ENCODE results near the gene DOCK2. TPM values are rescaled to one million over a fixed set of nuclear protein-coding genes. Genes with fewer than 3 reads are reported as not detected.

The DOCK2 gene
- total and polyA plus RNA-seq, 4 donors = 5.0 to 30.4 (median 7.4) TPM

DNA sequence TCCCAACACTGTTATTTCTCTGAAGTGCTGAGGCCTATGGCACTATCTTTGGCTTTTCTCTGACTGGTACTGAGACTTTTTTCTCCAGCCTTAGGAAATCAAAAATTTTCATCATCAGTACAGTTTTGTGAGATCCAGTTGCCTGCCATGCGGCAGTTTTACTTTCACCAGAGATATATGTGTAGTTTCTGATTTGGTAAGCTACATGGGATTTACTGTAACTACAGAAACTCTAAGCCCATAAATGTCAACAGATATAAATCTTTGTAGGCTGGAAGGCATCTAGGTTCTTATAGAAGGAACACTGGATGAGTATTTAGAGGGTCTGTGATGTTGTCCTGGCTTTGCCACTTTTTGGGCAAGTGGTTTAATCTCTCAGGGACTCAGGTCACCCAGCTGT lies 69.0 kb downstream of the DOCK2 start:
- Histone ChIP-seq H3K9me3 (ENCODE audit: control insufficient read depth, insufficient read depth, low read length) (no peaks in the 10 kb centered on the region), H3K4me3 (ENCODE audit: low read depth, low read length) (no peak overlapping the region), H3K4me1 (ENCODE audit: control insufficient read depth, insufficient read depth, low read length) (peaks cover 4% of the 10 kb centered on the region), H3K27me3 (ENCODE audit: control insufficient read depth, insufficient read depth, low read length) (no peaks in the 10 kb centered on the region), H3K36me3 (ENCODE audit: control insufficient read depth, insufficient read depth, low read length) (no peaks in the 10 kb centered on the region), H3K27ac (ENCODE audit: low read depth, low read length) (no peak overlapping the region)
- no CpG with 5 or more reads among the region's 1 CpG for WGBS (ENCODE audit: insufficient coverage)
- DNase-seq (ENCODE audit: low read depth in 4 of 6, low spot score in 6 of 6) = no peak

DNA sequence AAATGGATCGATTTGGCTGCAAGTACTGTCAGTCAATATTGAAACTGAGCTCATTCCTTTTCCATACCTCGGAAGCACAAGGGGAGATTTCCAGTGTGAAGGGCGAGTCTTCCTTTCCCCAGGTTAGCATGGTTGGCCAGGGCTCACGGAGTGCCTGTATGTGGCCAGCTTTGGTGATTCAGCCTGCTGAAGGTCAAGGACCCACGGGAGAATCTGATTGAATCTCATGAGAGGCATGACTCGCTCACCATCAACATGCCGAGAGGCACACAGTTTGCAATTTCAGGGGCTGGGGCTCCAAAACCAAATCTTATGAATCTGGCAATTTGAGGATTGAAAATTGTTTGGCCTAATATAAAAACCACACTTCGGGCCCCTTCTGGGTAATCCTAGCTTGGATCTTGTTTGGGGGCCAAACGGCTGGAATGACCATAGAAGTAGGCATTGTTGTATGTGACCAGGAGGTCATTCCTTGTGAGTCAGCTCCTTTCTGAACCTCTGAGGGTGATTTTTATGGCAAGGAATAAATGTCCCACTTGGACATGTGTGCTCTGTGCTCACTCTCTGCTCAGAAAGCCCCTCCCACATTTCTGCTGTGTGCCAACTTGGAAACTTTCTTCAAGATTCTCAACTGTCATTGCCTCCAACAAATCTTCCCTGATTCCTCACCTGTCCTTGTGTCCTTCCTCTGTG lies 69.8 kb downstream of the DOCK2 start:
- H3K27ac ChIP-seq (ENCODE audit: low read depth, low read length) = no peak overlapping the region
- no peak overlapping the region for H3K4me3 ChIP-seq (ENCODE audit: low read depth, low read length)
- no peaks in the 10 kb centered on the region for H3K36me3 ChIP-seq (ENCODE audit: control insufficient read depth, insufficient read depth, low read length)
- DNase-seq (ENCODE audit: low read depth in 4 of 6, low spot score in 6 of 6) = no peak
- no peaks in the 10 kb centered on the region for H3K27me3 ChIP-seq (ENCODE audit: control insufficient read depth, insufficient read depth, low read length)
- H3K4me1 ChIP-seq (ENCODE audit: control insufficient read depth, insufficient read depth, low read length) = peaks cover 4% of the 10 kb centered on the region
- H3K9me3 ChIP-seq (ENCODE audit: control insufficient read depth, insufficient read depth, low read length) = no peaks in the 10 kb centered on the region
- WGBS (ENCODE audit: insufficient coverage) = 84% methylated on average over 7 of the region's 9 CpGs

DNA sequence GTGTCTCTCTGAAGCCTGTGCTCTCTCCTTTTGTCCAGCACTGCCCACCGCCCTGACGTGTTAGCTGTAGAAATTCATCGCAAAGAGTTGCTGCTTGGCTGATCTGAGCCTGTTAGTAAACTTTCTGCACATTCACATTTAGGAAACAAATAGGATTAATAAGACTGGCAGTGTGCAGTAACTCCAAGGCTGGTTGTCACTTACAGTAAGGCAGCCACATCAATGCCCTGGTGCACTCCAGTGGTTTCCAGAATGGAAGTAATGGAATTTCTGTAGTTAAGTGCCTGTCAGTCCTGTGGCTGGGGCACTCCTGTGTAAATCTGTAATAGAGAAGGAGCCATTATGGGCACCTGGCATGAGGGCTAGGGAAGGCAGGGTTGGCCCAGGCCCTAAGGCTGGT lies 70.6 kb downstream of the DOCK2 start:
- no CpG with 5 or more reads among the region's 3 CpGs for WGBS (ENCODE audit: insufficient coverage)

DNA sequence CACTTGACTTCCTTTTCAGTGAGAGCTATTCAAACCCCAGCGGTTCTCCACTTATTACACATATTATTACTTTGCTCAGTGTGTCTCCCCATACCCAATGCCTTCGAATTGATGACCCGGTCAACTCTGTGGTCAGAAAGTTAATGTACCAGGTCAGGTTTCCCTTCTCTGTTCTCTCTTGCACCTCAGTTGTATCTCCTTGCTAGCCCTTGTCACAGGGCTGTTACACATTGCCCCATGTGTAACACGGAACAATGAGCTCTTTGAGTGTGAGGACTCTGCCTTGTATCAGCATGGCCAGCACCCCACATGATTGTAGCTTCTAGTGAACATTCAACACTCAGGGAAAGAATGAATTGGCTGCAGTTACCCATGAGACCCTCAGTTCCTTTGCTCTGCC lies 73.6 kb downstream of the DOCK2 start:
- no peaks in the 10 kb centered on the region for H3K27me3 ChIP-seq (ENCODE audit: control insufficient read depth, insufficient read depth, low read length)
- WGBS (ENCODE audit: insufficient coverage) = 35% methylated on average over 3 of the region's 4 CpGs
- H3K9me3 ChIP-seq (ENCODE audit: control insufficient read depth, insufficient read depth, low read length) = no peaks in the 10 kb centered on the region
- H3K4me3 ChIP-seq (ENCODE audit: low read depth, low read length) = no peak overlapping the region
- H3K36me3 ChIP-seq (ENCODE audit: control insufficient read depth, insufficient read depth, low read length) = no peaks in the 10 kb centered on the region
- DNase-seq (ENCODE audit: low read depth in 4 of 6, low spot score in 6 of 6) = peak in 1 of 6 donors; percentile 56
- no peak overlapping the region for H3K27ac ChIP-seq (ENCODE audit: low read depth, low read length)
- peaks cover 3% of the 10 kb centered on the region for H3K4me1 ChIP-seq (ENCODE audit: control insufficient read depth, insufficient read depth, low read length)

More for the DNA sequence above, 70.6 kb downstream of the DOCK2 start:
- H3K9me3 ChIP-seq (ENCODE audit: control insufficient read depth, insufficient read depth, low read length) = no peaks in the 10 kb centered on the region
- peaks cover 3% of the 10 kb centered on the region for H3K4me1 ChIP-seq (ENCODE audit: control insufficient read depth, insufficient read depth, low read length)
- no peak overlapping the region for H3K27ac ChIP-seq (ENCODE audit: low read depth, low read length)
- H3K27me3 ChIP-seq (ENCODE audit: control insufficient read depth, insufficient read depth, low read length) = no peaks in the 10 kb centered on the region
- no peak overlapping the region for H3K4me3 ChIP-seq (ENCODE audit: low read depth, low read length)
- no peaks in the 10 kb centered on the region for H3K36me3 ChIP-seq (ENCODE audit: control insufficient read depth, insufficient read depth, low read length)
- DNase-seq (ENCODE audit: low read depth in 4 of 6, low spot score in 6 of 6) = no peak

DNA sequence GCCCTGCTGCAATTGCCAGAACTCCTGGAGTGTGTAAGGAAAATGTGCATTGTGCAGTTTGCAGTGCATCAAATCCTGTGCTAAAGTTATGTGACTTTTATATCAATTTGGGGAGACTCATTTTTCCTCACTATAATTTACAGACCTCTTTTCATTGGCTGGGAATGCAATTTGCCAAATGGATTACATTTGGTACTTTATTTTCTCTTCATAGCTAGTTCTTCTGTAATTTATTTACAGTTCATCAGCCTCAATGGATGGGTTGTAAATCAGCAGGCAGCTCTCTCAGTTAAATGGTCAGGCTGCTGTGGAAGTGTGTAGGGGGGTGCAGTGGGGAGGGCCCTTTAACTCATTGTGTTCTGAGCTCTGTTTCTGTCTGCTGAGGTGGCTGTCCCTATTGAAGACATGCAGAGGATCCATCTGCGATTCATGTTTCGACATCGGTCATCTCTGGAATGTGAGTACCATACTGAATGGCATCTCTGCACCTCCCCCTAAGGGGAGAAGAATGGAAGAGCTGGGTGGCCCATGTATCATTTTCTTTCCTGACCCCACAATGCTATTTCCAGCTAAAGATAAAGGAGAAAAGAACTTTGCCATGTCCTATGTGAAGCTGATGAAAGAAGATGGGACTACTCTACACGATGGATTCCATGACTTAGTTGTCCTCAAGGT lies 74.6 kb downstream of the DOCK2 start:
- no peaks in the 10 kb centered on the region for H3K9me3 ChIP-seq (ENCODE audit: control insufficient read depth, insufficient read depth, low read length)
- no peaks in the 10 kb centered on the region for H3K36me3 ChIP-seq (ENCODE audit: control insufficient read depth, insufficient read depth, low read length)
- H3K27me3 ChIP-seq (ENCODE audit: control insufficient read depth, insufficient read depth, low read length) = no peaks in the 10 kb centered on the region
- WGBS (ENCODE audit: insufficient coverage) = 63% methylated on average over 1 of the region's 4 CpGs
- H3K27ac ChIP-seq (ENCODE audit: low read depth, low read length) = no peak overlapping the region
- H3K4me1 ChIP-seq (ENCODE audit: control insufficient read depth, insufficient read depth, low read length) = peaks cover 3% of the 10 kb centered on the region
- DNase-seq (ENCODE audit: low read depth in 4 of 6, low spot score in 6 of 6) = peak in 3 of 6 donors; percentile 29 to 88 (median 45)
- no peak overlapping the region for H3K4me3 ChIP-seq (ENCODE audit: low read depth, low read length)

DNA sequence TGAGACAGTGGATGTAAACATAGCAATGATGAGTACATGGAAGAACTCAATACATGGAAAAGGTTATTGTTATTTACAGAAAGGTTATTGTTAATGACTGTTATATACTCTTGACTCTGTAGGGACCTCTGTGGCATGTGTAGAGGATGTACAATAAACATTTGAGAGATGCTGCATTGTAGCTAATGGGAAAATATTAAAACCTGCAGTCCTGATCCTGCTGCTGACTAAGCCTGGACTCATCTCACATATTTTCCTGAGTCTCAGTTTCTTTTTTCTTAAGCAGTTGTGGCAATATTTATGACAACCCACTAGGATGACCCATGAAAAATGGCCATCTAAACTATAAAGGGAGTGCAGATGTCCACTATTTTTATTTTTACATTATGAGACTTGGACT lies 75.4 kb downstream of the DOCK2 start:
- no peak overlapping the region for H3K27ac ChIP-seq (ENCODE audit: low read depth, low read length)
- DNase-seq (ENCODE audit: low read depth in 4 of 6, low spot score in 6 of 6) = no peak
- no peaks in the 10 kb centered on the region for H3K9me3 ChIP-seq (ENCODE audit: control insufficient read depth, insufficient read depth, low read length)
- H3K4me3 ChIP-seq (ENCODE audit: low read depth, low read length) = no peak overlapping the region
- H3K4me1 ChIP-seq (ENCODE audit: control insufficient read depth, insufficient read depth, low read length) = peaks cover 3% of the 10 kb centered on the region
- no peaks in the 10 kb centered on the region for H3K36me3 ChIP-seq (ENCODE audit: control insufficient read depth, insufficient read depth, low read length)
- no peaks in the 10 kb centered on the region for H3K27me3 ChIP-seq (ENCODE audit: control insufficient read depth, insufficient read depth, low read length)

DNA sequence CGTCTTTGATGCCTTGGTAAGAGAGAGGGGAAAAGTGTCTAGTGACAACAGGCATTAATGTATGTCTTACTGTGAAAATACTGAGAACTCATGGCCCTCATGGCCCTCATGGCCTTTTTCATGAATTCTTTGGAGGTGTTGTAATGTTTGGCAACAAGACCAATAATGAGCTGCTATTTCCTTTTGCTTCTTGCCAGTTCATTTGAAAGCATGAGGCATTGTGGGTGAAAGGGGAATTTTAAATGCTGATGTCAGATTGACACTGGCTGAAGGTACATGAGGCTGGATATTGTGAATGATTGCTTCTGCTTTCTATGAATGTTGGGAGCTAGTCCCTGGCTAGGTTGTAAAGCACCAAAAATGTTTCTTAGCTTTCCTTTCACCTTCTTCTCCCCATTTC lies 79.2 kb downstream of the DOCK2 start:
- no peaks in the 10 kb centered on the region for H3K9me3 ChIP-seq (ENCODE audit: control insufficient read depth, insufficient read depth, low read length)
- H3K36me3 ChIP-seq (ENCODE audit: control insufficient read depth, insufficient read depth, low read length) = no peaks in the 10 kb centered on the region
- DNase-seq (ENCODE audit: low read depth in 4 of 6, low spot score in 6 of 6) = no peak
- no peak overlapping the region for H3K27ac ChIP-seq (ENCODE audit: low read depth, low read length)
- 83% methylated on average over 1 of the region's 1 CpG for WGBS (ENCODE audit: insufficient coverage)
- peaks cover 2% of the 10 kb centered on the region for H3K27me3 ChIP-seq (ENCODE audit: control insufficient read depth, insufficient read depth, low read length)
- H3K4me3 ChIP-seq (ENCODE audit: low read depth, low read length) = no peak overlapping the region
- H3K4me1 ChIP-seq (ENCODE audit: control insufficient read depth, insufficient read depth, low read length) = peaks cover 3% of the 10 kb centered on the region

DNA sequence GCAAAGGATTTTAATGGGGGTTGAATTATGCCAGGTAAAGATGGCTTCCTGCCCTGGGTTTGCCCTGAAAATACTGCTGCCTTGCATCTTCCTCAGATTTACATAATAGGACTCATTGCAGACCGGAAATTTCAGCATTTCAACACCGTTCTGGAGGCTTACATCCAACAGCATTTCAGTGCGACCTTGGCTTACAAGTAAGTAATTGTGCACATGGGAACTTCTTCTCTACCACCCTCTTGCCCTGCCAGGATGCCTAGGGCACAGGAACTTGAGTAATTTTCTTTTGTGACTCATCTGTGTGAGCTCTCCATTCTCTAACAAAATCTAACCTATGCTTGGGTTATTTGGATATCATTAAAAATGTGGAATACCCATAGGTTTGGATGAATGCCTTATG lies 80.2 kb downstream of the DOCK2 start:
- Histone ChIP-seq H3K27me3 (ENCODE audit: control insufficient read depth, insufficient read depth, low read length) (peaks cover 2% of the 10 kb centered on the region), H3K4me1 (ENCODE audit: control insufficient read depth, insufficient read depth, low read length) (no peaks in the 10 kb centered on the region), H3K4me3 (ENCODE audit: low read depth, low read length) (no peak overlapping the region), H3K27ac (ENCODE audit: low read depth, low read length) (no peak overlapping the region), H3K9me3 (ENCODE audit: control insufficient read depth, insufficient read depth, low read length) (no peaks in the 10 kb centered on the region), H3K36me3 (ENCODE audit: control insufficient read depth, insufficient read depth, low read length) (no peaks in the 10 kb centered on the region)
- no peak for DNase-seq (ENCODE audit: low read depth in 4 of 6, low spot score in 6 of 6)
- WGBS (ENCODE audit: insufficient coverage) = 90% methylated on average over 3 of the region's 3 CpGs

DNA sequence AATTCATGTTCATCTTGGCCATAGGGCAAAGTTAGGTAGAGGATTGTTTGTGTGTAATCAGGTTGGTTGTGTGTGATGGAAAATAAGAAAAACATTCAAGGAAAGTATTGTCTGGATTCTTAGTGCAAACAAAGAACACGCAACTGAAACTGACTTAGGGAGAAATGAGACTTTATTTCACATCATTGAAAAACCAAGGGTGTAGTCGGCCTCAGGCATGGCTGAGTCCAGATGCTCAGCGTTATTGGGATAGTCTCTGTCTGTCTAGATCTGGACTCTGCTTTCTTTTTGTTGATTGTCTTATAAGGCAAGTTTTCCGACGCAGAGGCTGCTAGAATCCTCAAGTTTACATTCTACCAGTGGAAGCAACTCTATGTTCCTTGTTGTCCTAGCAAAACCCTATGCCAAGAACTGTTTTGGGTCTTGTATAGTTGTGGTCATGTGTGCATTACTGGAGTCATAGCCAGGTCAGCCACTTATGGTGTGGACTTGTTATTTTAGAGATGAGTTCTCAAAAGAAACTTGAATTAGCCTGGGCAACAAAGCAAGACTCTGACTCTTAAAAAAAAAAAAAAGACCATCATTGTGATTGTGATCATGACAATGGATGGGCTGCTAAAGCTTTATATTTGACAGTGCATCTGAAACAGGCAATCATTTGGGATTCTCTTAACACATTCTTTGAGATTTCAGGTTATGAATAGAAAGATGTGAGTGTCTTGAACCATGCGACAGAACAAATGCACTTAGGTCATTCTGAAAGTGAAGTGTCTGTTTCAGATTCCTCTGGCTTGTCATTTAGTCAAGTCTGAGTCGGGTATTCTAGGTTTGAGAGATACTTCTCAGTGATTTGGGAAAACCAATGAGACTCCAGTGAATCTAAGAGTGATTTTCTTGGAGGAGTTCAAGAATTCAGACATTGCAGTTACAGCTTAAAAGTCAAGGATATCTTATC lies 82.6 kb downstream of the DOCK2 start:
- no peak overlapping the region for H3K27ac ChIP-seq (ENCODE audit: low read depth, low read length)
- no peak overlapping the region for H3K4me3 ChIP-seq (ENCODE audit: low read depth, low read length)
- H3K4me1 ChIP-seq (ENCODE audit: control insufficient read depth, insufficient read depth, low read length) = no peaks in the 10 kb centered on the region

More for the DNA sequence above, 82.6 kb downstream of the DOCK2 start:
- no peak for DNase-seq (ENCODE audit: low read depth in 4 of 6, low spot score in 6 of 6)
- Histone ChIP-seq H3K9me3 (ENCODE audit: control insufficient read depth, insufficient read depth, low read length) (no peaks in the 10 kb centered on the region), H3K27me3 (ENCODE audit: control insufficient read depth, insufficient read depth, low read length) (peaks cover 2% of the 10 kb centered on the region), H3K36me3 (ENCODE audit: control insufficient read depth, insufficient read depth, low read length) (no peaks in the 10 kb centered on the region)
- WGBS (ENCODE audit: insufficient coverage) = 100% methylated on average over 2 of the region's 7 CpGs
